DMS 273 treated with DMSO at 0.1 percent for 48 hours (cell line): ENCODE measurements around the gene DNASE1L2.

Experiments
- DNase-seq: peaks from one replicate; lab custom pipeline; 2025; lab: John Stamatoyannopoulos, UW

Gene DNASE1L2

DNA sequence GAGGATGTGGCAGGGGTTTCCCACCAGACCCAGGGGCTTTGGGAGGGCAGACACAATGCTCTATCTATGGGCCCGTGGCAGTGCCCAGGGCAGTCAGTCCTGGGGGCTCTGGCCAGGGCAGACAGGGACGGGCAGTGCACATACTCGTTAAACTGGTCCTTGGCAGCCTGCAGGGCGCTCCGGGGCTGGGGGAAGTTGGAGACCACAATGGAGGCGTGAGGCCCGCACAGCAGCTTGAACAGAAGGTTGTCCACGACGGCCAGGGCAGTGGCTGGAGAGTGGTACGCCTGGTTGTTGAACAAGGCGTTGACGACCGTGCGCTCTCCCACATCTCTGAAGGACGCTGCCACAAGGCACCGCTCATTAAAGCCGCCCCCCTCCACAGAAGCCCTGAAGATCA lies 50.3 kb downstream of the DNASE1L2 start:
- no peak for DNase-seq

DNA sequence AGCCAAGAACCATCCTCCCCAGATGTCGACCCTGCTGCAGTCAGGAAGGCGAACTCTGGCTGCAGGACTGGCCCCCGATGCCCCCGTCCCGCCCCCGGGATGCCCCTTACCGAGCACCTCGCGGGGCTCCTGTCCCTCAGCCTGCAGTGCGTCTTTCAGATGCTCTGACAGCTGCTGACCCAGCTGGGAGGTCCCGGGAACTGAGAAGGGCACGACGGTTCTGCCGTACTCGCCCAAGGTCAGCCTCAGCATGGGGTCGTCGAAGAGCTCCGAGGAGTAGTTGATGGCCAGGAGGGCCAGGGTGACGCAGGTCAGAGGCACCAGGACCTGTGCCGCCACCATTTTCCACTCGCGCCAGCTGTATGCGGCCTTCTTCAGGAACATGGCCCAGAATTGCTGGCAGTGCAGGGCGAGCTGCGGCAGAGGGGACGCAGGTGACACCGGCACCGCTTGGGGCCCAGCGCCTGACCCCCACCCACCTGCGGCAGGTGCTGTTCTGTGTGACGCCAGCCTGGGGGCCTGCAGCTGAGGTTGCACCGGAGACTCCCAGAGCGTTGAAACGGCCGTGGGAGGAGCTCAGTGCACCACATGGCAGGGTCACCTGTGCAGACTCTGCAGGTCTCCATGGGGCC lies 51.8 kb downstream of the DNASE1L2 start:
- DNase-seq, result no peak
